ENCODE data around the gene WDR31.
"Not testable (repeated sequence)": the region's sequence is repeated elsewhere in the genome, so short reads cannot be mapped to it uniquely, and the experiment has no call there.

DNA sequence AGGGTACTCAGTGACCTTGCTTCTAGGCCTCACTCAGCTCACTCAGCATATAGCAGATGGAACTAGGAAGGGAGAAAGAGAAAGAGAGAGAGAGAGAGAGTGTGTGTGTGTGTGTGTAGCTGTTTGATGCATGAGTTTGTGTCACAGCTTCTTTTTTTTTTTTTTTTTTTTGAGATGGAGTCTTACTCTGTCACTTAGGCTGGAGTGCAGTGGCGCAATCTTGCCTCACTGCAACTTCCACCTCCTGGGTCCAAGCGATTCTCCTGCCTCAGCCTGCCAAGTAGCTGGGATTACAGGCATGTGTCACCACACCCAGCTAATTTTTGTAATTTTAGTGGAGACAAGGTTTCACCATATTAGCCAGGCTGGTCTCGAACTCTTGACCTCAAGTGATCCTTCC lies 25.6 kb upstream of the WDR31 start:
- TF ChIP-seq ZNF792 (tag by site-specific recombination; IDR thresholded peaks at IDR 0.05); ZNF600 (tag by site-specific recombination; IDR thresholded peaks at IDR 0.05); ZNF416 (tag by site-specific recombination; IDR thresholded peaks at IDR 0.05); ZNF558 (tag by site-specific recombination; IDR thresholded peaks at IDR 0.05); ZNF138 (tag by site-specific recombination; IDR thresholded peaks at IDR 0.05; ENCODE audit: borderline replicate concordance); ZNF274 (IDR thresholded peaks at IDR 0.05; ENCODE audit: low read length); ZNF274 (tag by site-specific recombination; IDR thresholded peaks at IDR 0.05; ENCODE audit: borderline replicate concordance); ZNF23 (tag by site-specific recombination; IDR thresholded peaks at IDR 0.05; ENCODE audit: borderline replicate concordance); ZNF366 (tag by site-specific recombination; conservative IDR thresholded peaks at IDR 0.05); ZNF626 (tag by site-specific recombination; IDR thresholded peaks at IDR 0.05); ZIC2 (tag by site-specific recombination; IDR thresholded peaks at IDR 0.05); ZNF175 (tag by site-specific recombination; IDR thresholded peaks at IDR 0.05): not testable (repeated sequence)
- TF ChIP-seq, protein P1, sequence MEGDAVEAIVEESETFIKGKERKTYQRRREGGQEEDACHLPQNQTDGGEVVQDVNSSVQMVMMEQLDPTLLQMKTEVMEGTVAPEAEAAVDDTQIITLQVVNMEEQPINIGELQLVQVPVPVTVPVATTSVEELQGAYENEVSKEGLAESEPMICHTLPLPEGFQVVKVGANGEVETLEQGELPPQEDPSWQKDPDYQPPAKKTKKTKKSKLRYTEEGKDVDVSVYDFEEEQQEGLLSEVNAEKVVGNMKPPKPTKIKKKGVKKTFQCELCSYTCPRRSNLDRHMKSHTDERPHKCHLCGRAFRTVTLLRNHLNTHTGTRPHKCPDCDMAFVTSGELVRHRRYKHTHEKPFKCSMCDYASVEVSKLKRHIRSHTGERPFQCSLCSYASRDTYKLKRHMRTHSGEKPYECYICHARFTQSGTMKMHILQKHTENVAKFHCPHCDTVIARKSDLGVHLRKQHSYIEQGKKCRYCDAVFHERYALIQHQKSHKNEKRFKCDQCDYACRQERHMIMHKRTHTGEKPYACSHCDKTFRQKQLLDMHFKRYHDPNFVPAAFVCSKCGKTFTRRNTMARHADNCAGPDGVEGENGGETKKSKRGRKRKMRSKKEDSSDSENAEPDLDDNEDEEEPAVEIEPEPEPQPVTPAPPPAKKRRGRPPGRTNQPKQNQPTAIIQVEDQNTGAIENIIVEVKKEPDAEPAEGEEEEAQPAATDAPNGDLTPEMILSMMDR (tag by site-specific recombination; IDR thresholded peaks at IDR 0.05), result not testable (repeated sequence)
- TF ChIP-seq, protein P2, sequence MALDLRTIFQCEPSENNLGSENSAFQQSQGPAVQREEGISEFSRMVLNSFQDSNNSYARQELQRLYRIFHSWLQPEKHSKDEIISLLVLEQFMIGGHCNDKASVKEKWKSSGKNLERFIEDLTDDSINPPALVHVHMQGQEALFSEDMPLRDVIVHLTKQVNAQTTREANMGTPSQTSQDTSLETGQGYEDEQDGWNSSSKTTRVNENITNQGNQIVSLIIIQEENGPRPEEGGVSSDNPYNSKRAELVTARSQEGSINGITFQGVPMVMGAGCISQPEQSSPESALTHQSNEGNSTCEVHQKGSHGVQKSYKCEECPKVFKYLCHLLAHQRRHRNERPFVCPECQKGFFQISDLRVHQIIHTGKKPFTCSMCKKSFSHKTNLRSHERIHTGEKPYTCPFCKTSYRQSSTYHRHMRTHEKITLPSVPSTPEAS (tag by site-specific recombination; IDR thresholded peaks at IDR 0.05), result not testable (repeated sequence)
- TF ChIP-seq, protein P3, sequence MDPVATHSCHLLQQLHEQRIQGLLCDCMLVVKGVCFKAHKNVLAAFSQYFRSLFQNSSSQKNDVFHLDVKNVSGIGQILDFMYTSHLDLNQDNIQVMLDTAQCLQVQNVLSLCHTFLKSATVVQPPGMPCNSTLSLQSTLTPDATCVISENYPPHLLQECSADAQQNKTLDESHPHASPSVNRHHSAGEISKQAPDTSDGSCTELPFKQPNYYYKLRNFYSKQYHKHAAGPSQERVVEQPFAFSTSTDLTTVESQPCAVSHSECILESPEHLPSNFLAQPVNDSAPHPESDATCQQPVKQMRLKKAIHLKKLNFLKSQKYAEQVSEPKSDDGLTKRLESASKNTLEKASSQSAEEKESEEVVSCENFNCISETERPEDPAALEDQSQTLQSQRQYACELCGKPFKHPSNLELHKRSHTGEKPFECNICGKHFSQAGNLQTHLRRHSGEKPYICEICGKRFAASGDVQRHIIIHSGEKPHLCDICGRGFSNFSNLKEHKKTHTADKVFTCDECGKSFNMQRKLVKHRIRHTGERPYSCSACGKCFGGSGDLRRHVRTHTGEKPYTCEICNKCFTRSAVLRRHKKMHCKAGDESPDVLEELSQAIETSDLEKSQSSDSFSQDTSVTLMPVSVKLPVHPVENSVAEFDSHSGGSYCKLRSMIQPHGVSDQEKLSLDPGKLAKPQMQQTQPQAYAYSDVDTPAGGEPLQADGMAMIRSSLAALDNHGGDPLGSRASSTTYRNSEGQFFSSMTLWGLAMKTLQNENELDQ (tag by site-specific recombination; IDR thresholded peaks at IDR 0.05; ENCODE audit: low read depth), result not testable (repeated sequence)

All from HEK293 (cell line).